ENCODE measurements around the gene FBXO36.

- TF ChIP-seq HOXB13 (CRISPR knock-in tag; IDR thresholded peaks at IDR 0.05; ENCODE audit: low read depth), result no peak
- no peak for TF ChIP-seq EP300 (IDR thresholded peaks at IDR 0.05)
- no peak for TF ChIP-seq CTCF (IDR thresholded peaks at IDR 0.05)
Measured at GRCh38 chr2:229880892-229881586, 41.3 kb upstream of the FBXO36 start.

Measured in A549 (cell line).